Colonic mucosa (tissue), 4 donors: ENCODE measurements around the gene PRXL2B. TPM values are rescaled to one million over a fixed set of nuclear protein-coding genes. Genes with fewer than 3 reads are reported as not detected.

ENCODE experiments used
- DNase-seq: peaks from one replicate; pipeline ENCODE4 v3.0.0-alpha.2; 2020
- H3K27ac ChIP-seq: fragments of 200-600 bp; one replicate; pipeline ENCODE4 v1.8.0; 2021
- H3K27me3 ChIP-seq: fragments of 200-600 bp; one replicate; pipeline ENCODE4 v1.8.0; 2021
- H3K36me3 ChIP-seq: fragments of 200-600 bp; one replicate; pipeline ENCODE4 v1.8.0; 2021
- H3K4me1 ChIP-seq: fragments of 200-600 bp; one replicate; pipeline ENCODE4 v1.8.0; 2021; ENCODE audit warnings: mild to moderate bottlenecking
- H3K4me3 ChIP-seq: fragments of 200-600 bp; one replicate; pipeline ENCODE4 v1.8.0; 2021
- H3K9ac ChIP-seq, 2 donors: one replicate each; pipeline ENCODE4 v1.7.0; 2013; ENCODE audit warnings: control low read depth in 2 of 2, low read depth in 2 of 2, low read length in 2 of 2
- H3K9me3 ChIP-seq: fragments of 200-600 bp; one replicate; pipeline ENCODE4 v1.8.0; 2021
- CTCF ChIP-seq: fragments of 200-600 bp; IDR thresholded peaks from one replicate; pipeline ENCODE4 v1.8.0; 2022; ENCODE audit warnings: antibody characterized with exemption, mild to moderate bottlenecking
- intact Hi-C: fragments of 100-400 bp; cut with DNase I; formaldehyde crosslinking; loops from one replicate; pipeline ENCODE4 v1.14.1; 2022
- total RNA-seq, 2 donors: library from RNA; stranded (reverse); fragmentation: NEBNext Ultra II Directional in 1 of 2; extraction: Animal tissue kit (Norgen Biotek cat#: 25700) in 1 of 2; gene quantifications; one replicate each; pipeline ENCODE4 v1.2.1, GENCODE V29; 2021
- donor health status: healthy.
- donor health status: DM: no; HTN: no; CAD: no.
- donor health status: DM: no; HTN: no; CAD: no.

Gene PRXL2B
- total RNA-seq, 2 donors from 2014 or later, result 105 to 120 TPM

- Histone ChIP-seq H3K9ac (peak overlapping the region; percentile 82 to 100), H3K4me1 (peaks cover 4% of the 10 kb centered on the region), H3K27ac (peak overlapping the region; percentile 86), H3K4me3 (peak overlapping the region; percentile 51), H3K36me3 (peaks cover 16% of the 10 kb centered on the region), H3K27me3 (no peaks in the 10 kb centered on the region), H3K9me3 (no peaks in the 10 kb centered on the region)
- TF ChIP-seq CTCF, result no peak
- peak; percentile 84 for DNase-seq
- intact Hi-C loops, result no loop called here
These were observed 28.8 kb upstream of the PRXL2B start for GRCh38 chr1:2557482-2558400.

GRCh38 chr1:2558420-2558819, 28.2 kb upstream of the PRXL2B start:
- Histone ChIP-seq H3K9me3 (no peaks in the 10 kb centered on the region), H3K9ac (peak overlapping the region in 1 of 2 donors; percentile 100), H3K27ac (no peak overlapping the region), H3K4me1 (peaks cover 4% of the 10 kb centered on the region), H3K27me3 (no peaks in the 10 kb centered on the region), H3K4me3 (peak overlapping the region; percentile 51), H3K36me3 (peaks cover 16% of the 10 kb centered on the region)
- intact Hi-C loops, result no loop called here
- TF ChIP-seq CTCF, result no peak
- no peak for DNase-seq

- no peak for DNase-seq
- TF ChIP-seq CTCF, result no peak
- Histone ChIP-seq H3K9ac (no peak overlapping the region), H3K27ac (no peak overlapping the region), H3K36me3 (peaks cover 16% of the 10 kb centered on the region), H3K9me3 (no peaks in the 10 kb centered on the region), H3K27me3 (no peaks in the 10 kb centered on the region), H3K4me3 (no peak overlapping the region), H3K4me1 (peaks cover 4% of the 10 kb centered on the region)
- intact Hi-C loops, result no loop called here
These were observed 27.7 kb upstream of the PRXL2B start for GRCh38 chr1:2558861-2559260.

GRCh38 chr1:2559509-2560298, 26.9 kb upstream of the PRXL2B start:
- no peak overlapping the region for H3K4me3 ChIP-seq
- peaks cover 8% of the 10 kb centered on the region for H3K4me1 ChIP-seq
- intact Hi-C loops, result no loop called here

More at GRCh38 chr1:2559509-2560298, 26.9 kb upstream of the PRXL2B start:
- Histone ChIP-seq H3K9ac (no peak overlapping the region), H3K27me3 (no peaks in the 10 kb centered on the region), H3K36me3 (peaks cover 16% of the 10 kb centered on the region), H3K9me3 (no peaks in the 10 kb centered on the region), H3K27ac (no peak overlapping the region)
- no peak for DNase-seq
- TF ChIP-seq CTCF, result no peak
